SK-N-SH treated with all-trans-retinoic acid at 6 μM for 48 hours (cell line): Measurements from ENCODE around the gene NREP.

ENCODE experiments used
- ATAC-seq: fragments of 200-7000 bp; cut with Tn5 transposase; 3 replicates; pipeline ENCODE4 v1.9.1; 2020; ENCODE audit warnings: mild to moderate bottlenecking, moderate library complexity
- ARNTL ChIP-seq: fragments of 450-650 bp; formaldehyde crosslinking; IDR thresholded peaks from 2 replicates; pipeline ENCODE4 v1.5.0; 2020; ENCODE audit warnings: low read depth, mild to moderate bottlenecking, moderate library complexity, borderline replicate concordance
- BACH2 ChIP-seq: fragments of 250-450 bp; sonication (Bioruptor Pico); IDR thresholded peaks from 2 replicates; pipeline ENCODE4 v1.9.0; 2021; ENCODE audit warnings: mild to moderate bottlenecking, borderline replicate concordance
- CREB5 ChIP-seq: fragments of 250-450 bp; sonication (Bioruptor Pico); IDR thresholded peaks from 2 replicates; pipeline ENCODE4 v1.5.1; 2020; ENCODE audit warnings: low read depth, mild to moderate bottlenecking, moderate library complexity
- CSDC2 ChIP-seq: fragments of 250-450 bp; sonication (Bioruptor Pico); IDR thresholded peaks from 2 replicates; pipeline ENCODE4 v1.5.0; 2020; ENCODE audit warnings: mild to moderate bottlenecking, moderate library complexity
- CSRNP3 ChIP-seq: fragments of 250-450 bp; sonication (Bioruptor Pico); IDR thresholded peaks from 2 replicates; pipeline ENCODE4 v1.5.1; 2021; ENCODE audit warnings: mild to moderate bottlenecking, moderate library complexity
- ESRRG ChIP-seq: fragments of 250-450 bp; sonication (Bioruptor Pico); IDR thresholded peaks from 2 replicates; pipeline ENCODE4 v1.6.1; 2021; ENCODE audit warnings: mild to moderate bottlenecking
- GLIS3 ChIP-seq: fragments of 250-450 bp; sonication (Bioruptor Pico); IDR thresholded peaks from 2 replicates; pipeline ENCODE4 v1.5.0; 2020; ENCODE audit warnings: mild to moderate bottlenecking, moderate library complexity
- ISL1 ChIP-seq: fragments of 250-450 bp; sonication (Bioruptor Pico); IDR thresholded peaks from 2 replicates; pipeline ENCODE4 v2.1.2; 2022; ENCODE audit warnings: mild to moderate bottlenecking, moderate library complexity
- OSR1 ChIP-seq: fragments of 250-450 bp; sonication (Bioruptor Pico); IDR thresholded peaks from 2 replicates; pipeline ENCODE4 v1.8.0; 2022; ENCODE audit warnings: moderate library complexity, mild to moderate bottlenecking, inconsistent platforms
- PATZ1 ChIP-seq: fragments of 250-450 bp; sonication (Bioruptor Pico); IDR thresholded peaks from 2 replicates; pipeline ENCODE4 v1.8.0; 2020; ENCODE audit warnings: mild to moderate bottlenecking, moderate library complexity, borderline replicate concordance
- PPARA ChIP-seq: fragments of 250-450 bp; sonication (Bioruptor Pico); IDR thresholded peaks from 2 replicates; pipeline ENCODE4 v1.5.0; 2020; ENCODE audit warnings: mild to moderate bottlenecking, borderline replicate concordance
- RARB ChIP-seq: fragments of 250-450 bp; sonication (Bioruptor Pico); IDR thresholded peaks from 2 replicates; pipeline ENCODE4 v1.8.0; 2021; ENCODE audit warnings: mild to moderate bottlenecking, moderate library complexity
- SNAI2 ChIP-seq: fragments of 250-450 bp; sonication (Bioruptor Pico); IDR thresholded peaks from 2 replicates; pipeline ENCODE4 v1.5.0; 2020; ENCODE audit warnings: mild to moderate bottlenecking, moderate library complexity
- TCF4 ChIP-seq: fragments of 250-450 bp; sonication (Bioruptor Pico); IDR thresholded peaks from 2 replicates; pipeline ENCODE4 v1.8.0; 2021; ENCODE audit warnings: mild to moderate bottlenecking, moderate library complexity, borderline replicate concordance
- TSHZ2 ChIP-seq: fragments of 250-450 bp; sonication (Bioruptor Pico); IDR thresholded peaks from 2 replicates; pipeline ENCODE4 v1.5.0; 2020; ENCODE audit warnings: mild to moderate bottlenecking, moderate library complexity
- ZC3H10 ChIP-seq: fragments of 250-450 bp; sonication (Bioruptor Pico); IDR thresholded peaks from 2 replicates; pipeline ENCODE4 v1.5.1; 2021; ENCODE audit warnings: mild to moderate bottlenecking, moderate library complexity
- ZFP3 ChIP-seq: fragments of 250-450 bp; sonication (Bioruptor Pico); IDR thresholded peaks from 2 replicates; pipeline ENCODE4 v1.5.0; 2020; ENCODE audit warnings: mild to moderate bottlenecking, moderate library complexity
- ZNF565 ChIP-seq: fragments of 450-650 bp; formaldehyde crosslinking; conservative IDR thresholded peaks from 2 replicates; pipeline ENCODE4 v1.5.0; 2020; ENCODE audit warnings: low read depth, mild to moderate bottlenecking, moderate library complexity
- ZNF70 ChIP-seq: fragments of 450-650 bp; formaldehyde crosslinking; IDR thresholded peaks from 2 replicates; pipeline ENCODE4 v1.5.0; 2020; ENCODE audit warnings: mild to moderate bottlenecking, moderate library complexity
- ZNF8 ChIP-seq: fragments of 450-650 bp; formaldehyde crosslinking; IDR thresholded peaks from 2 replicates; pipeline ENCODE4 v1.5.0; 2020; ENCODE audit warnings: mild to moderate bottlenecking, moderate library complexity

The NREP gene

GRCh38 chr5:111743988-111744387 lies 13.0 kb downstream of the NREP start:
- no peak for ATAC-seq
- no peak for TF ChIP-seq CREB5 (CRISPR knock-in tag)
- TF ChIP-seq CSDC2 (CRISPR knock-in tag) = no peak
- TF ChIP-seq SNAI2 (CRISPR knock-in tag) = no peak
- no peak for TF ChIP-seq PPARA (CRISPR knock-in tag)
- no peak for TF ChIP-seq TCF4 (CRISPR knock-in tag)
- TF ChIP-seq GLIS3 (CRISPR knock-in tag) = no peak
- TF ChIP-seq ZNF70 (CRISPR knock-in tag) = no peak

- ATAC-seq = no peak
- TF ChIP-seq OSR1 (CRISPR knock-in tag) (no peak), CSDC2 (CRISPR knock-in tag) (no peak), ESRRG (no peak), ISL1 (CRISPR knock-in tag) (no peak), RARB (no peak), CSRNP3 (CRISPR knock-in tag) (no peak), CREB5 (CRISPR knock-in tag) (no peak), ZFP3 (CRISPR knock-in tag) (no peak), ZNF70 (CRISPR knock-in tag) (no peak), PATZ1 (CRISPR knock-in tag) (no peak), BACH2 (CRISPR knock-in tag) (no peak), ZC3H10 (no peak), ARNTL (no peak), PPARA (CRISPR knock-in tag) (no peak), ZNF565 (CRISPR knock-in tag) (no peak), TSHZ2 (CRISPR knock-in tag) (no peak), ZNF8 (CRISPR knock-in tag) (no peak)
- TF ChIP-seq, all 23 proteins: peak for 0
Measured at GRCh38 chr5:111743512-111743911, 13.5 kb downstream of the NREP start.

GRCh38 chr5:111742177-111742994 lies 14.6 kb downstream of the NREP start:
- TF ChIP-seq TCF4 (CRISPR knock-in tag) = no peak
- TF ChIP-seq ISL1 (CRISPR knock-in tag) = peak; percentile 60
- TF ChIP-seq, all 23 proteins: peak for 1
- peak; percentile 47 for ATAC-seq
